GM12878 (cell line): Measurements from ENCODE around the gene ANKRD55.

Source experiments
- CTCF ChIP-seq, 3 experiments: IDR thresholded peaks in 2 of 3; conservative IDR thresholded peaks in 1 of 3; 2 replicates each; pipeline ENCODE4 v1.5.1; 2011; ENCODE audit warnings: low read depth in 3 of 3, low read length in 3 of 3, mild to moderate bottlenecking in 3 of 3, control low read depth in 2 of 3, moderate library complexity in 2 of 3, inconsistent platforms in 1 of 3, mixed read lengths in 1 of 3; ENCODE audit not compliant: control insufficient read depth in 2 of 3, insufficient read depth in 1 of 3; ENCODE audit errors: extremely low read depth in 1 of 3
- EP300 ChIP-seq, 2 experiments: fragments of 150-350 bp in 1 of 2; IDR thresholded peaks; 2 replicates each; pipeline ENCODE4 v1.6.1; 2011 to 2012; ENCODE audit warnings: low read depth in 2 of 2, low read length in 2 of 2, borderline replicate concordance in 1 of 2, improper control_type of control experiment in 1 of 2, inconsistent platforms in 1 of 2; ENCODE audit not compliant: control insufficient read depth in 1 of 2
- GABPA ChIP-seq: IDR thresholded peaks from 2 replicates; pipeline ENCODE4 v1.6.1; 2014; ENCODE audit warnings: antibody characterized with exemption, low read depth, mild to moderate bottlenecking, inconsistent platforms
- JUNB ChIP-seq: IDR thresholded peaks from 2 replicates; pipeline ENCODE4 v1.6.1; 2016; ENCODE audit warnings: antibody characterized with exemption, mild to moderate bottlenecking
- ZNF24 ChIP-seq: fragments of 450-650 bp; IDR thresholded peaks from 2 replicates; pipeline ENCODE4 v1.6.1; 2017; ENCODE audit warnings: antibody characterized with exemption, mild to moderate bottlenecking

- TF ChIP-seq CTCF (IDR thresholded peaks at IDR 0.05 in 2 of 3, conservative IDR thresholded peaks at IDR 0.05 in 1 of 3; ENCODE audit: control insufficient read depth in 2 of 3, extremely low read depth in 1 of 3, insufficient read depth in 1 of 3, low read depth in 3 of 3, low read length in 3 of 3) (no peak), JUNB (no peak), GABPA (no peak), EP300 (IDR thresholded peaks at IDR 0.05; ENCODE audit: borderline replicate concordance in 1 of 2, control insufficient read depth in 1 of 2, low read depth in 2 of 2, low read length in 2 of 2) (no peak), ZNF24 (no peak)
Measured at GRCh38 chr5:56247592-56247991, 14.5 kb upstream of the ANKRD55 start.
